Trophoblast cell (in vitro differentiated cells and primary cell): Measurements from ENCODE around the gene SPAM1.
"Not testable (repeated sequence)": the region's sequence is repeated elsewhere in the genome, so short reads cannot be mapped to it uniquely, and the experiment has no call there.

Experiments
- DNase-seq, 2 donors: peaks; one replicate each; pipeline ENCODE4 v3.0.0-alpha.2; 2016
- H2AFZ ChIP-seq: 2 replicates; pipeline ENCODE4 v1.6.1; 2013; ENCODE audit warnings: low read length, moderate library complexity, mild to moderate bottlenecking; ENCODE audit not compliant: insufficient read depth, poor library complexity
- H2AK5ac ChIP-seq: 2 replicates; pipeline ENCODE4 v1.6.1; 2013; ENCODE audit warnings: mild to moderate bottlenecking, low read length
- H2BK120ac ChIP-seq: 2 replicates; pipeline ENCODE4 v1.6.1; 2013; ENCODE audit warnings: low read length, mild to moderate bottlenecking, moderate library complexity; ENCODE audit not compliant: insufficient read depth, poor library complexity
- H2BK12ac ChIP-seq: 2 replicates; pipeline ENCODE4 v1.6.1; 2013; ENCODE audit warnings: mild to moderate bottlenecking, low read length, moderate library complexity
- H2BK5ac ChIP-seq: 2 replicates; pipeline ENCODE4 v1.6.1; 2013; ENCODE audit warnings: low read length, low read depth, moderate library complexity, mild to moderate bottlenecking; ENCODE audit not compliant: poor library complexity
- H3K14ac ChIP-seq: 2 replicates; pipeline ENCODE4 v1.6.1; 2013; ENCODE audit warnings: mild to moderate bottlenecking, low read length
- H3K18ac ChIP-seq: 2 replicates; pipeline ENCODE4 v1.6.1; 2013; ENCODE audit warnings: mild to moderate bottlenecking, low read length
- H3K23ac ChIP-seq: 2 replicates; pipeline ENCODE4 v1.6.1; 2013; ENCODE audit warnings: low read length
- H3K27ac ChIP-seq: 2 replicates; pipeline ENCODE4 v1.5.1; 2013; ENCODE audit warnings: low read depth, mild to moderate bottlenecking, inconsistent platforms, low read length, moderate library complexity
- H3K27me3 ChIP-seq: 2 replicates; pipeline ENCODE4 v1.6.1; 2013; ENCODE audit warnings: inconsistent platforms, mild to moderate bottlenecking, low read length, moderate library complexity; ENCODE audit not compliant: insufficient read depth
- H3K36me3 ChIP-seq, 2 experiments: 1 replicate in 1 of 2; 2 replicates in 1 of 2; pipeline ENCODE4 v1.6.1; 2013; ENCODE audit warnings: low read length in 2 of 2, mild to moderate bottlenecking in 2 of 2, moderate library complexity in 1 of 2; ENCODE audit not compliant: insufficient read depth in 2 of 2, control insufficient read depth in 1 of 2
- H3K4ac ChIP-seq: 2 replicates; pipeline ENCODE4 v1.6.1; 2013; ENCODE audit warnings: low read depth, mild to moderate bottlenecking, low read length, moderate library complexity
- H3K4me1 ChIP-seq, 2 experiments: 1 replicate in 1 of 2; 2 replicates in 1 of 2; pipeline ENCODE4 v1.6.1; 2013; ENCODE audit warnings: low read length in 2 of 2, mild to moderate bottlenecking in 2 of 2, moderate library complexity in 1 of 2; ENCODE audit not compliant: insufficient read depth in 2 of 2, control insufficient read depth in 1 of 2
- H3K4me2 ChIP-seq: 2 replicates; pipeline ENCODE4 v1.6.1; 2013; ENCODE audit warnings: inconsistent platforms, mild to moderate bottlenecking, low read length, moderate library complexity
- H3K4me3 ChIP-seq: 2 replicates; pipeline ENCODE4 v1.5.1; 2013; ENCODE audit warnings: mild to moderate bottlenecking, low read depth, low read length, inconsistent platforms
- H3K79me1 ChIP-seq: one replicate; pipeline ENCODE4 v1.6.1; 2013; ENCODE audit warnings: low read length
- H3K79me2 ChIP-seq: 2 replicates; pipeline ENCODE4 v1.6.1; 2013; ENCODE audit warnings: low read length, mild to moderate bottlenecking; ENCODE audit not compliant: control insufficient read depth, insufficient read depth, poor library complexity
- H3K9ac ChIP-seq: 2 replicates; pipeline ENCODE4 v1.6.1; 2013; ENCODE audit warnings: mild to moderate bottlenecking, low read length
- H3K9me3 ChIP-seq: 2 replicates; pipeline ENCODE4 v1.6.1; 2013; ENCODE audit warnings: low read depth, mild to moderate bottlenecking, control low read depth, inconsistent platforms, low read length; ENCODE audit not compliant: insufficient read depth
- H4K12ac ChIP-seq: 2 replicates; pipeline ENCODE4 v1.6.1; 2013; ENCODE audit warnings: low read depth, mild to moderate bottlenecking, low read length, moderate library complexity
- H4K8ac ChIP-seq: 2 replicates; pipeline ENCODE4 v1.6.1; 2013; ENCODE audit warnings: low read depth, mild to moderate bottlenecking, low read length, moderate library complexity
- H4K91ac ChIP-seq: one replicate; pipeline ENCODE4 v1.6.1; 2013; ENCODE audit warnings: low read depth, mild to moderate bottlenecking, low read length, moderate library complexity
- WGBS: extraction: QIAGEN DNeasy Blood & Tissue Kit; methylation state at CpG from one replicate; pipeline ENCODE4 v1.1.7; 2013; ENCODE audit warnings: missing lambda C conversion rate; ENCODE audit not compliant: insufficient read length, insufficient coverage; ENCODE audit errors: extremely low coverage; 5-methylcytosine and 5-hydroxymethylcytosine counted together

The SPAM1 gene

GRCh38 chr7:123998921-123999320 is 73.9 kb downstream of the SPAM1 start:
- no CpG with 5 or more reads among the region's 5 CpGs for WGBS
- Histone ChIP-seq H4K91ac (no peak overlapping the region), H2BK120ac (no peak overlapping the region), H3K9me3 (peaks cover 3% of the 10 kb centered on the region), H3K27me3 (no peaks in the 10 kb centered on the region), H3K27ac (no peak overlapping the region), H3K79me1 (no peaks in the 10 kb centered on the region), H3K14ac (no peak overlapping the region), H3K23ac (no peak overlapping the region), H3K9ac (no peak overlapping the region), H2BK5ac (no peak overlapping the region), H2BK12ac (no peak overlapping the region), H3K36me3 (no peaks in the 10 kb centered on the region), H4K8ac (no peak overlapping the region), H3K4me2 (no peak overlapping the region), H4K12ac (no peak overlapping the region), H2AFZ (no peak overlapping the region), H3K4me3 (no peak overlapping the region), H3K4me1 (no peaks in the 10 kb centered on the region), H3K4ac (no peak overlapping the region), H3K18ac (no peak overlapping the region), H3K79me2 (no peaks in the 10 kb centered on the region), H2AK5ac (no peak overlapping the region)
- no peak for DNase-seq

DNA sequence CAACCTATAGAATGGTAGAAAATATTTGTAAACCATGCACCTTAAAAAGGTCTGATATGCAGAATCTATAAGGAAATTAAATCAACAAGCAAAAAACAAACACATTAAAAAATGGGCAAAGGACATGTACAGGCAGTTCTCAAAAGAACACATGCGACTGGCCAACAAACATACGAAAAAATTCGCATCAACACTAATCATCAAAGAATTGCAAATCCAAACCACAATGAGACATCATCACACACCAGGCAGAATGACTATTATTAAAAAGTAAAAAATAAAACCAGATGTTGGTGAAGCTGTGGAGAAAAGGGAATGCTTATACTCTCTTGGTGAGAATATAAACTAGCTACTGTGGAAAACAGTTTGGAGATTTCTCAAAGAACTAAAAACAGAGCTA is 74.7 kb downstream of the SPAM1 start:
- H2AFZ ChIP-seq = no peak overlapping the region
- no peak overlapping the region for H2BK5ac ChIP-seq
- H3K27me3 ChIP-seq = no peaks in the 10 kb centered on the region
- H2BK120ac ChIP-seq = no peak overlapping the region
- H4K8ac ChIP-seq = no peak overlapping the region
- H2BK12ac ChIP-seq = no peak overlapping the region
- DNase-seq = no peak
- no peak overlapping the region for H3K23ac ChIP-seq
- whole genome bisulfite sequencing = no CpG with 5 or more reads among the region's 3 CpGs
- no peaks in the 10 kb centered on the region for H3K79me2 ChIP-seq
- H3K9ac ChIP-seq = no peak overlapping the region
- peaks cover 3% of the 10 kb centered on the region for H3K9me3 ChIP-seq
- no peak overlapping the region for H3K18ac ChIP-seq
- H3K79me1 ChIP-seq = no peaks in the 10 kb centered on the region
- no peaks in the 10 kb centered on the region for H3K36me3 ChIP-seq
- H2AK5ac ChIP-seq = no peak overlapping the region
- H4K12ac ChIP-seq = no peak overlapping the region
- no peak overlapping the region for H3K4me3 ChIP-seq
- no peak overlapping the region for H3K4ac ChIP-seq
- no peak overlapping the region for H4K91ac ChIP-seq
- H3K27ac ChIP-seq = no peak overlapping the region
- H3K4me1 ChIP-seq = no peaks in the 10 kb centered on the region
- H3K14ac ChIP-seq = no peak overlapping the region
- no peak overlapping the region for H3K4me2 ChIP-seq

GRCh38 chr7:124008296-124008695 is 83.3 kb downstream of the SPAM1 start:
- H4K8ac ChIP-seq, H4K12ac ChIP-seq, H3K36me3 ChIP-seq, H3K4me1 ChIP-seq, H3K9me3 ChIP-seq, H3K79me1 ChIP-seq, H3K18ac ChIP-seq, H3K23ac ChIP-seq, H2AK5ac ChIP-seq, DNase-seq, H3K4me3 ChIP-seq, H2BK5ac ChIP-seq, H3K14ac ChIP-seq, H3K27ac ChIP-seq, H2BK12ac ChIP-seq, H4K91ac ChIP-seq, H3K79me2 ChIP-seq, H3K9ac ChIP-seq, H2BK120ac ChIP-seq, H2AFZ ChIP-seq, H3K4ac ChIP-seq, H3K27me3 ChIP-seq, H3K4me2 ChIP-seq: not testable (repeated sequence)
- WGBS = no CpG with 5 or more reads among the region's 6 CpGs

GRCh38 chr7:124009321-124009720 is 84.3 kb downstream of the SPAM1 start:
- Histone ChIP-seq H3K14ac (no peak overlapping the region), H3K9ac (no peak overlapping the region), H3K4me3 (no peak overlapping the region), H3K79me2 (no peaks in the 10 kb centered on the region), H2AK5ac (no peak overlapping the region), H2AFZ (no peak overlapping the region), H3K36me3 (no peaks in the 10 kb centered on the region), H3K4me1 (no peaks in the 10 kb centered on the region), H4K91ac (no peak overlapping the region), H3K27me3 (no peaks in the 10 kb centered on the region), H4K12ac (no peak overlapping the region), H3K23ac (no peak overlapping the region), H2BK120ac (no peak overlapping the region), H4K8ac (no peak overlapping the region), H2BK12ac (no peak overlapping the region), H3K27ac (no peak overlapping the region), H3K79me1 (no peaks in the 10 kb centered on the region), H3K9me3 (no peaks in the 10 kb centered on the region), H3K4ac (no peak overlapping the region), H3K4me2 (no peak overlapping the region), H2BK5ac (no peak overlapping the region), H3K18ac (no peak overlapping the region)
- DNase-seq = no peak
- no CpG with 5 or more reads among the region's 2 CpGs for WGBS
